Measurements from ENCODE around the gene UBTD2.

DNA sequence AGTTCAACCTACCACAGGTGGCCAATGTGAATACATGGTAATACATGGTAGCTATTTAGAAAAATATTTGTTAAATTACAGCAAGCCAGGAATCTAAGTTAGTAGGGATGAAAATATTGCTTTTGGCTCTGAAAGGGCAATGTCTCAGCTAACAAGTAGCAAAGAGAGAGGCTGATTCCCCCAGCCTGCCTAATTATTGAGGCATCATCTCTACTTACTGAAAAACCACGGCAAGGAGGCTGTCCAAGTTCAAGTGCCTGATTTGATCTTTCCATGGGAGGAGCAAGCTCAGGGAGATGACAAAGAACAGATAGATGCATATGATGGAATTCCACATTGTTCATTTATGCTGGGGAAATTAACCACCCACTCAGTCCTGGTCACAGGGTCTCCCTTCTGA is 28.7 kb upstream of the UBTD2 start:
- TF ChIP-seq, protein P1, sequence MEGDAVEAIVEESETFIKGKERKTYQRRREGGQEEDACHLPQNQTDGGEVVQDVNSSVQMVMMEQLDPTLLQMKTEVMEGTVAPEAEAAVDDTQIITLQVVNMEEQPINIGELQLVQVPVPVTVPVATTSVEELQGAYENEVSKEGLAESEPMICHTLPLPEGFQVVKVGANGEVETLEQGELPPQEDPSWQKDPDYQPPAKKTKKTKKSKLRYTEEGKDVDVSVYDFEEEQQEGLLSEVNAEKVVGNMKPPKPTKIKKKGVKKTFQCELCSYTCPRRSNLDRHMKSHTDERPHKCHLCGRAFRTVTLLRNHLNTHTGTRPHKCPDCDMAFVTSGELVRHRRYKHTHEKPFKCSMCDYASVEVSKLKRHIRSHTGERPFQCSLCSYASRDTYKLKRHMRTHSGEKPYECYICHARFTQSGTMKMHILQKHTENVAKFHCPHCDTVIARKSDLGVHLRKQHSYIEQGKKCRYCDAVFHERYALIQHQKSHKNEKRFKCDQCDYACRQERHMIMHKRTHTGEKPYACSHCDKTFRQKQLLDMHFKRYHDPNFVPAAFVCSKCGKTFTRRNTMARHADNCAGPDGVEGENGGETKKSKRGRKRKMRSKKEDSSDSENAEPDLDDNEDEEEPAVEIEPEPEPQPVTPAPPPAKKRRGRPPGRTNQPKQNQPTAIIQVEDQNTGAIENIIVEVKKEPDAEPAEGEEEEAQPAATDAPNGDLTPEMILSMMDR (IDR thresholded peaks at IDR 0.05), result no peak
- no peak for TF ChIP-seq POLR2A (IDR thresholded peaks at IDR 0.05)
